Esophagus squamous epithelium (tissue), 4 donors: ENCODE results near the gene LTBP1.

ENCODE experiments used
- POLR2A ChIP-seq, 4 donors: fragments of 450-650 bp; IDR thresholded peaks; one replicate each; pipeline ENCODE4 v1.6.1; 2017; ENCODE audit warnings: antibody characterized with exemption in 4 of 4, mild to moderate bottlenecking in 4 of 4, moderate library complexity in 3 of 4
- TF ChIP-seq, protein P1 (sequence below), 6 experiments: fragments of 450-650 bp in 4 of 6; fragments of 200-600 bp in 2 of 6; sonication (generic) in 2 of 6; IDR thresholded peaks; one replicate each; pipeline ENCODE4 v1.5.1; 2016 to 2019; ENCODE audit warnings: antibody characterized with exemption in 6 of 6, mild to moderate bottlenecking in 4 of 6, moderate library complexity in 4 of 6

DNA sequence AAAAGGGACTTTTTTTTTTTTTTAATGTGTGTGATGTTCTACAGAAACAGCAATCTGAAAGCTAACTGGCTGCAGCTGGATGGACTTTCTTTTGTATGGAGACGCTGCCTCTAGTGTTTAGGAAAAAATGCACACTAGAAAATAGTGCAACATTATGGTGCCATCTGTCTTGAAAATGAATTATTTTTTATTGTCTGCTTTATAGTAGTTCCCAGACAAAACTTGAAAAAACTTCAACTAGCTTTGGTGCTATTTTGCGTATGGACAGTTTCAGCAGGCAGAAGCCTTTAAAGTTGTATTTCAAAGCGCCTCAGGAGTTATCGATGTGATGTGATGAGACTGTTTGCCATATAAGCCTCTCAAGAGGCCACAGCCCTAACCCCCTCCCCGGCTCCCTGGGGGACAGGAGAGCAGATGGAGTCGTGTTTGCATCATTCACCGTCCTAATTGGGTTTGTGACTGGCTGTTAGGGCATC, 86.9 kb downstream of the LTBP1 start:
- TF ChIP-seq POLR2A (IDR thresholded peaks at IDR 0.05): no peak
- TF ChIP-seq, protein P1, sequence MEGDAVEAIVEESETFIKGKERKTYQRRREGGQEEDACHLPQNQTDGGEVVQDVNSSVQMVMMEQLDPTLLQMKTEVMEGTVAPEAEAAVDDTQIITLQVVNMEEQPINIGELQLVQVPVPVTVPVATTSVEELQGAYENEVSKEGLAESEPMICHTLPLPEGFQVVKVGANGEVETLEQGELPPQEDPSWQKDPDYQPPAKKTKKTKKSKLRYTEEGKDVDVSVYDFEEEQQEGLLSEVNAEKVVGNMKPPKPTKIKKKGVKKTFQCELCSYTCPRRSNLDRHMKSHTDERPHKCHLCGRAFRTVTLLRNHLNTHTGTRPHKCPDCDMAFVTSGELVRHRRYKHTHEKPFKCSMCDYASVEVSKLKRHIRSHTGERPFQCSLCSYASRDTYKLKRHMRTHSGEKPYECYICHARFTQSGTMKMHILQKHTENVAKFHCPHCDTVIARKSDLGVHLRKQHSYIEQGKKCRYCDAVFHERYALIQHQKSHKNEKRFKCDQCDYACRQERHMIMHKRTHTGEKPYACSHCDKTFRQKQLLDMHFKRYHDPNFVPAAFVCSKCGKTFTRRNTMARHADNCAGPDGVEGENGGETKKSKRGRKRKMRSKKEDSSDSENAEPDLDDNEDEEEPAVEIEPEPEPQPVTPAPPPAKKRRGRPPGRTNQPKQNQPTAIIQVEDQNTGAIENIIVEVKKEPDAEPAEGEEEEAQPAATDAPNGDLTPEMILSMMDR (IDR thresholded peaks at IDR 0.05): peak; percentile 24 to 58 (median 50)
